Tibial nerve (tissue), 4 donors: ENCODE results near the gene ASGR2. TPM values are rescaled to one million over a fixed set of nuclear protein-coding genes. Genes with fewer than 3 reads are reported as not detected.

Experiments used
- DNase-seq, 2 donors: peaks; one replicate each; pipeline ENCODE4 v3.0.0-alpha.2; 2019; ENCODE audit warnings: low spot score in 2 of 2
- H3K27ac ChIP-seq, 4 donors: fragments of 200-600 bp; sonication (generic) in 3 of 4; one replicate each; pipeline ENCODE4 v1.5.1; 2017 to 2019; ENCODE audit warnings: mild to moderate bottlenecking in 1 of 4
- H3K27me3 ChIP-seq, 2 donors: fragments of 200-600 bp; sonication (generic) in 1 of 2; one replicate each; pipeline versions ENCODE4 v1.5.1 to v1.6.0; 2017 to 2019
- H3K36me3 ChIP-seq, 3 donors: fragments of 200-600 bp; sonication (generic); one replicate each; pipeline ENCODE4 v1.5.1; 2018 to 2019
- H3K4me1 ChIP-seq, 4 donors: fragments of 200-600 bp; sonication (generic) in 3 of 4; one replicate each; pipeline ENCODE4 v1.5.1; 2017 to 2019
- H3K4me3 ChIP-seq, 4 donors: fragments of 200-600 bp; sonication (generic) in 3 of 4; one replicate each; pipeline ENCODE4 v1.5.1; 2017 to 2019; ENCODE audit warnings: mild to moderate bottlenecking in 1 of 4, moderate library complexity in 1 of 4
- H3K9me3 ChIP-seq, 4 donors: fragments of 200-600 bp; sonication (generic) in 3 of 4; one replicate each; pipeline ENCODE4 v1.5.1; 2017 to 2019
- CTCF ChIP-seq, 5 experiments: fragments of 200-600 bp in 3 of 5; fragments of 450-650 bp in 2 of 5; sonication (generic) in 3 of 5; IDR thresholded peaks; one replicate each; pipeline ENCODE4 v1.5.1; 2016 to 2019; ENCODE audit warnings: antibody characterized with exemption in 5 of 5, mild to moderate bottlenecking in 3 of 5, moderate library complexity in 2 of 5
- EP300 ChIP-seq, 2 donors: sonication (generic); formaldehyde crosslinking; IDR thresholded peaks; one replicate each; pipeline ENCODE4 v1.6.1; 2017; ENCODE audit warnings: antibody characterized with exemption in 2 of 2, mild to moderate bottlenecking in 1 of 2
- POLR2A ChIP-seq, 2 donors: fragments of 450-650 bp; IDR thresholded peaks; one replicate each; pipeline ENCODE4 v1.6.1; 2017; ENCODE audit warnings: antibody characterized with exemption in 2 of 2, mild to moderate bottlenecking in 2 of 2, moderate library complexity in 2 of 2
- WGBS, 2 donors: methylation state at CpG; one replicate each; pipeline ENCODE4 v1.1.5; 2018; 5-methylcytosine and 5-hydroxymethylcytosine counted together
- total RNA-seq, 4 donors: library from RNA; depleted of rRNA; stranded (reverse); fragments of >200 nt; gene quantifications; one replicate each; pipeline ENCODE4 v1.1.0, GENCODE V29; 2016

The ASGR2 gene
- total RNA-seq, 4 donors from 2014 or later = 0.60 TPM; not detected in 3

- 23 to 38% methylated on average over 1 of the region's 1 CpG for WGBS, 2 donors
- Histone ChIP-seq H3K9me3 (peaks cover 0 to 18% (median 1%) of the 10 kb centered on the region in 4 donors), H3K27me3 (no peaks in the 10 kb centered on the region), H3K4me1 (no peaks in the 10 kb centered on the region), H3K4me3 (no peak overlapping the region), H3K36me3 (peaks cover 0 to 6% (median 0%) of the 10 kb centered on the region in 3 donors), H3K27ac (no peak overlapping the region)
- no peak for DNase-seq
- TF ChIP-seq EP300 (IDR thresholded peaks at IDR 0.05) = no peak
- TF ChIP-seq CTCF (IDR thresholded peaks at IDR 0.05) = no peak
- TF ChIP-seq POLR2A (IDR thresholded peaks at IDR 0.05) = no peak
Measured at GRCh38 chr17:7068268-7068667, 46.4 kb downstream of the ASGR2 start.

- Histone ChIP-seq H3K4me3 (no peak overlapping the region), H3K27ac (no peak overlapping the region), H3K9me3 (peaks cover 0 to 18% (median 1%) of the 10 kb centered on the region in 4 donors), H3K27me3 (no peaks in the 10 kb centered on the region), H3K36me3 (peaks cover 0 to 6% (median 0%) of the 10 kb centered on the region in 3 donors), H3K4me1 (no peaks in the 10 kb centered on the region)
- no peak for DNase-seq
- no peak for TF ChIP-seq EP300 (IDR thresholded peaks at IDR 0.05)
- TF ChIP-seq POLR2A (IDR thresholded peaks at IDR 0.05) = no peak
- TF ChIP-seq CTCF (IDR thresholded peaks at IDR 0.05) = no peak
- 68 to 74% methylated on average over 1 of the region's 1 CpG for WGBS, 2 donors
Measured at GRCh38 chr17:7067198-7067597, 47.4 kb downstream of the ASGR2 start.

- Histone ChIP-seq H3K4me1 (no peaks in the 10 kb centered on the region), H3K9me3 (peaks cover 0 to 18% (median 1%) of the 10 kb centered on the region in 4 donors), H3K36me3 (peaks cover 0 to 6% (median 0%) of the 10 kb centered on the region in 3 donors), H3K27me3 (no peaks in the 10 kb centered on the region), H3K4me3 (no peak overlapping the region), H3K27ac (no peak overlapping the region)
- DNase-seq = no peak
- 45 to 48% methylated on average over 4 of the region's 4 CpGs for WGBS, 2 donors
- TF ChIP-seq CTCF (IDR thresholded peaks at IDR 0.05) (no peak), EP300 (IDR thresholded peaks at IDR 0.05) (no peak), POLR2A (IDR thresholded peaks at IDR 0.05) (no peak)
Measured at GRCh38 chr17:7064261-7064660, 50.4 kb downstream of the ASGR2 start.

GRCh38 chr17:7063518-7064094, 51.0 kb downstream of the ASGR2 start:
- 59 to 66% methylated on average over 6 of the region's 6 CpGs for WGBS, 2 donors

More at GRCh38 chr17:7063518-7064094, 51.0 kb downstream of the ASGR2 start:
- Histone ChIP-seq H3K9me3 (peaks cover 0 to 13% (median 1%) of the 10 kb centered on the region in 4 donors), H3K4me1 (no peaks in the 10 kb centered on the region), H3K36me3 (peaks cover 0 to 6% (median 0%) of the 10 kb centered on the region in 3 donors), H3K27me3 (no peaks in the 10 kb centered on the region), H3K27ac (no peak overlapping the region), H3K4me3 (no peak overlapping the region)
- no peak for TF ChIP-seq EP300 (IDR thresholded peaks at IDR 0.05)
- no peak for TF ChIP-seq CTCF (IDR thresholded peaks at IDR 0.05)
- no peak for TF ChIP-seq POLR2A (IDR thresholded peaks at IDR 0.05)
- DNase-seq = no peak
